Measurements from ENCODE around the gene GABRR1.
"Not testable (repeated sequence)": the region's sequence is repeated elsewhere in the genome, so short reads cannot be mapped to it uniquely, and the experiment has no call there.

GABRR1 gene

DNA sequence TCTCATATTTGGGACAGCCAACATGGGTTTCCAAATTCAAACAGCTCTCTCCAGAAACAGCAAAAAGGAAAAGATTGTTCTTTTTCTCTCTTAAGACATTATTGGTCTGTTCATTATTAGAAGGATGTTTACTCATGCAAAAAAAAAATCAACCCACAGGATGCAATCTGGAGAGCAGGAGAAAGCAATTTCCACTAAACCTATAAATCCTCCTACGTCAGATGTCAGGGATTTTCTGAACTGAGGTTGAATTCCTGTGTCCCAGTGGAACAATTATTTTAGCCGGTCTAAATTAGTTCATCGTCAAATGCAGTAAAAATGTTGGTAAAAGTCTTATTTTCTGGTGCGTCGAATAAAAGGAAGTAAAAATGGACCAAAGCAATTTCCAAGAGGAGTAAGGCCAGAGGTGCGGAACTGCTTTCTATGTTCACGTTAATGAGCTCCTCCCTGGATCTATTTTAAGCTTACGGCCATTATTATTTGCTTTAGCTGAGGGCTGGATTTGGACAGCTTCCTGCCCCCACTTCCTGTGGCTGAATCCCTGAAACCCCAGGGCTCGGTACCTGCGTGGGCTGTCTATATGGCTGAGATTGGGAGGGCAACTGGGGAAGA, at the start of gene GABRR1:
GABRR1 (minus strand) TSS at position 60 of the 612 bp plus-strand sequence; CDS start at position 24, 36 bp downstream.
- no peak for DNase-seq (ENCODE audit: low read depth in 2 of 2)

DNA sequence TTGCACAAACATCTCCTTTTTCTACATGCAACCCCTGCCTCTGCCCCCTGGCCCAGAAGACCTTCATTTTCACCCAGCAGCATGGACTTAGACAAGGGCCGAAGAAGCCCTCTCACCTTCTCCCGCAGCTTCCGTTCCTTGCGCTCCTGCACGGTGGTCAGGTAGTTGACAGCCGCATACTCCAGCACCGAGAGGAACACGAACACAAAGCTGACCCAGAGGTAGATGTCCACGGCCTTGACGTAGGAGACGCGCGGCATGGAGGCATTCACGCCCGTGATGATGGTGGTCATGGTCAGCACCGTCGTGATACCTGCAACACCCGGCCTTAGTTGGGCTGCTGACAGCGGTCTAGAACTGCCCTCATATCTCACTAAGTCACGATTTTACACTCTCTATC, 47.1 kb upstream of the GABRR1 start:
- no peak for DNase-seq (ENCODE audit: low read depth in 2 of 2)

DNA sequence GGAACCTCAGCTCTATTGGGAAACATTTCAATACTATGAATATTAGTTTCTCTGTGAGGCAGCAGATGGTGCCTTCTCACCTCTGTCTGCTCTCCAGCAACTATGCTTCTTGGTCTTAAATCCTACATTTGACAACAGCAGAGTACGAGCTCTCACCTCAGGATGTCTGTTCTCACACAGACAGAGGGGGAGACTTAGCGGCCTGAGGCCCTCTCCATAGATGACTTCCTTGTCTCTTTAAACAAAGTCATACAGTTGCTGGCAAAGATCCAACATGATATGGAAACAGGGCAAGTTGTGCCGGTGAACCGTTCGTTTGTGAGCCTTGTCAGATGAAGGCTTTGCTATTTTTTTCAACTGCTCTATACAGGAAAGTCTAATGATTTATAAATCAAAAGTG, 43.7 kb upstream of the GABRR1 start:
- no peak for DNase-seq (ENCODE audit: low read depth in 2 of 2)

DNA sequence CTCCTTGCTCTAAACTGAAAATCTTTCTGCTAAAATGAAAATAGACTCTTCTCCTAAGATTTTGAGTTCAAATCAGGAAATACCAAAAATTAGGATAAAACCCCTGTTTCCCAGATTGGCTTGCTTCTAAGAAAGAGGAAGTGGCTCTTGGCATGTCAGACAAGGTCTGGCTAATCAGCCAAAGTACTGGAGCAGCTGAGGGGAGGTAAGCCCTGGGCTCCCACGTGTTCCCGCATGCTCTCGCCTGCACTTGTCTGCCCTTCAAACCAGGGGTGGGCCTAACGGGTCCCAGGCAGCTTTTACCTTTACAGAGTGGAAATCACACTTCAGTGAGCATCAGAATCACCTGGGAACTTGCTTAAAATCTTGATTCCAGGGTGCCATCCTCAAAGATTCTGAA, 43.2 kb upstream of the GABRR1 start:
- DNase-seq (ENCODE audit: low read depth in 2 of 2), result no peak

DNA sequence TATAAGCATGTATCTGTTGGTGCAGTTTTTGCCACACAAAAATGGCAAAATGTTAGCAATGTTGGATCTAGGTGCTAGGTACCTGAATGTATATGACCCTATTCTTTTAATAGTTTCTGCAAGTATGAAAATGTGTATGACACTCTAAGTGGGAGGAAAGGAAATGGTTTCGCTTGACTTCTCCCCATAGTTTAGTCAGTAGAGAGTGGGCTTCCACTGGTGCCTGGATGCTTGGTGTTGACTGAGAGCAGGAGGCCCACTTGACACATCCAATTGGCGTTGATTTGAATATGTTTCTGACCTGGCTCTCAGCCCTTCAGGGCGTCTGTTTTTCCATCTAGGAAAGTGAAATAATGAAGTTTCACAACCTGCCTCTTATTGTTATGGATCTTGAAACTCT, 41.8 kb upstream of the GABRR1 start:
- no peak for DNase-seq (ENCODE audit: low read depth in 2 of 2)

DNA sequence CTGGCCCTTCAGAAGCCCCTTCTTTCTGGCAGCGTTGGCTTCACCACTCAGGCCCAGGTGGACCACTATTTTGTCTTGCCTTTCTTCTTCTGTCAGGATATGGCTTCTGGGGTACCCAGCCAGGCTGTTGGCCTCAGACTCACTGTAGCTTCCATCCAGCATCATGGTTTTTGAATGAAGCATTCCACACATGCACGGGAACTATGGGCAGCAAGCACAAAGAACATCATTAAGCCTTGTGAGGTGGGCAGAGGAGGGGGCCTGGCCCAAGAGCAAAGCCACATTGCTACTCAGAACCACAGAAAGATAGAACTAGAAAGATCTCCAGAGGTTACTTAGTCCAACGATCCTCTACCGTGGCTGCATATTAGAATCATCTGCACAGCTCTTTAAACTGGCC, 40.6 kb upstream of the GABRR1 start:
- no peak for DNase-seq (ENCODE audit: low read depth in 2 of 2)

DNA sequence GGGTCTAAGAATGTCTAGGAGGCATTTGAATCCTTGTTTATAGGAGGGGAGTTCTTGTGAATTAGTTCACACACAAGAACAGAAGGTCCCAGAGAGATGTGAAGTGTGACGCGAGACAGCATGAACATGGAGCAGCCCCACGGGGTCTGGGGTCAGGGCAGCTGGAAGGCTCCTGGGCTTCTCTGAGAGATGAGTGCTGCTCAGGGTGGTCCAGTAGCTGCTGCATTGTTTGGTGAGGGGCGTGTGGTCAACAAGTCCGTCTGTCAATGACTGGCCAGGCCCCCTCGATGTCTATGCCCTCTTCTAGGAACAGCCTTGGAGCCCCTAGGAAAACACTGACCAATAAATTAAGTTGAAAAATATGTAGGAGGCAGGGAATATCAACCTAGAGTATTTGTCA, 40.2 kb upstream of the GABRR1 start:
- no peak for DNase-seq (ENCODE audit: low read depth in 2 of 2)

DNA sequence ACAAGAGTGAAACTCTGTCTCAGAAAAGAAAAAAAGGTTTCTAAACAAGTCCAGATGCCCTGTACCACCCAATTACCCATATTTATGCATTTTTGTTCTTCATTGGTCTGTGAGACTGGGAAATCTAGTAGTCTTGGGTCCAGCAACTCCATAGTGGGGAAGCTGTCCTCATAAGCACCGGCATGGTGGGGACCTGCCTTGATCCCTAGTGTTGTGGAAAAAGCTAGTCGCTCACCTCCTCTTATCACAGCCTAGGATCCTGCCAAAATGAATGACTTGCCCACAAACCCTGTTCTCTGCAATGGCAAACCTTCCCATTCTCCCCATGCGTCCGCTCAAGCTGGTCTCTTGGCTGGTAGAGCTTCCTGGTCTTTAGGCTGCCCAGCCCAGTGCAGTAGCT, 38.3 kb upstream of the GABRR1 start:
- no peak for DNase-seq (ENCODE audit: low read depth in 2 of 2)

DNA sequence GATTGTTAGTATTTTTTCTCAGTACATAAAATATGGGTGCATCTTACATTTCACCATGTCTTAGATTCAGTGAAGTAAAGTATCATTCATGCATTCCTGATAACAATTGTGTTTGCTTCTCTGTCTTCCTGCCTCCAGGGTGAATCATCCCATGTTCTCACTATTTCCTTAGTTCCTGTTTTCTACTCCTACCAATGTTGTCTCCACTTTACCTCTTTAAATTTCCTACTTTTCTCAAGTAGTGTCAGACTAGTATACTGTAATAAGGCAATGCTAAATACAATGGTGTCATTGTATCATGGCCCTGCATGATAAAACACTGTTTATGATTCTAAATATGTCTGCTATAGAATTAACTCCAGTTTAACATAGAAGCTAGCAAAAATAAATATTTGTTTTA, 37.4 kb upstream of the GABRR1 start:
- DNase-seq (ENCODE audit: low read depth in 2 of 2), result no peak

DNA sequence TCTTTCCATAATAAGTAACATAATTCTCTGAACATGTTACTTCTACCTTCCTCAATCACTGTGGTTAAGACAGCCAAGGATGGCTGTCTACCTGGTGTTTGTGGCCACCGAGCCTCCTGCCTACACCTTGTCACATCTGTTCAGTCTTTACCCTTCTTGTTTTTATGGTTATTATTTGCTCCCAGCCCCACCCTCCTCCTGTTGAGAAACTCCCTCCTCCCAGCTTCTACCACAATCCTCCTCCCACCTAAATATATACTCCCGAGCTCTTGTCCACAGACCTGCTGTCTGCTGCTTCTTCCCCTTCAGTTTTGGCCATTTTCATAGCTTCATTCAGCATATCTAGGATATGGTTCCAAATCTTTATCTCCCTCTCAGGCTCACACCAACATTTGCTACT, 35.7 kb upstream of the GABRR1 start:
- DNase-seq (ENCODE audit: low read depth in 2 of 2), result no peak

DNA sequence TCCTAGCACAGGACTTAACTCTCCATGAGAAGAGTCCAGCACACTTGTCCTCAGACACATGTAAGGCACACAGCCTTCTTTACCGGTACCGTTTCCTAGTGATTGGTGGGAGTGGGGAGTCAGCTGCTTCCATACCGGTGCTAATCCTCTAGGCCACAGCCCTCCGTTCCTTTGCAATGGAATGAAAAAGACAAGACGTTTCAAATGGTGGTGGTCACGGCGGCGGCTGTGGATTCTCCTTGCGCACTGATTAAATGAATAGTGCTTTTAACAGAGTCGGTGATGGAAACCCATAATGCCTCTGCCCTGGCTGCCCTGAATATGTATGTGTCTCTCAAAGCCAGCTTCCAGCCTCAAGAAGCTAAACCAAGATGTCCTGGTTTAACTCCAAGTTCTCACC, 34.8 kb upstream of the GABRR1 start:
- DNase-seq (ENCODE audit: low read depth in 2 of 2), result no peak

DNA sequence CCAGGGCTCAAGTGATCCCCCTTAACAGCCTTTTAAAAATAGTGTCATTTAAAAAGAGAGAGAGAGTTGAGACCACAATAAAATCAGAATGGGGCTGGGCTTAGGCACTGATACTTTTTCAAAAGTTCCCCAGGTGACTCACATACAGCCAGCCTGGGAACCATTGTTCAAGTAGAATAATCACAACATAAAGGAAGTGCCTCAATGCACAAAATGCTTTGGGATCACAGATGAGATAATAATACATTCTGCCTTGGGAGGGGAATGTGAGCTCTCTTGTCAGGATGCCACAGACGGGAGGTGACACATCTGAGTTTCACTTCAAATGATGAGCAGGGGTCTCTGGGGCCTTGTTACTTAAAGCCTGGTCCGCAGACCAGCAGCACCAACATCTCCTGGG, 34.0 kb upstream of the GABRR1 start:
- no peak for DNase-seq (ENCODE audit: low read depth in 2 of 2)

DNA sequence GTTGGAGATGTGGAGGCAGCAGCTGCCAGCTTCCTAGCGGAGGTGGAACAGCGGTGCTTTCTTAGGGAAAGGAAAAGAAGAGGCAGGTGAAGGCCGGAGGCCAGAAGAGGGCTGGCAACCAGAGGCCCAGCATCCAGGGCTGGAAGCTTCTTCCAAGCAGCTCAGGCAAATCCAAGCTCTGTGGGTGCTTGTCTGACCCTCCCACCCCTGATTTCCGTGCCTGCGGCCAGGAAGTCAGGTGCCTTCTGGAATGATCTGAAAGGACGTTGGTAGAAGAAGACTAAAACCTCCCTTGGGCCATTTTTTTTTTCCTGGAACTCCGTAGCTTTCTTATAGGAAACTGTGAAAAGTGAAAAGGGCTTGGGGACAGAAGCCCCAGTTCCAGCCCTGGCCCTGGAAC, 33.1 kb upstream of the GABRR1 start:
- no peak for DNase-seq (ENCODE audit: low read depth in 2 of 2)

DNA sequence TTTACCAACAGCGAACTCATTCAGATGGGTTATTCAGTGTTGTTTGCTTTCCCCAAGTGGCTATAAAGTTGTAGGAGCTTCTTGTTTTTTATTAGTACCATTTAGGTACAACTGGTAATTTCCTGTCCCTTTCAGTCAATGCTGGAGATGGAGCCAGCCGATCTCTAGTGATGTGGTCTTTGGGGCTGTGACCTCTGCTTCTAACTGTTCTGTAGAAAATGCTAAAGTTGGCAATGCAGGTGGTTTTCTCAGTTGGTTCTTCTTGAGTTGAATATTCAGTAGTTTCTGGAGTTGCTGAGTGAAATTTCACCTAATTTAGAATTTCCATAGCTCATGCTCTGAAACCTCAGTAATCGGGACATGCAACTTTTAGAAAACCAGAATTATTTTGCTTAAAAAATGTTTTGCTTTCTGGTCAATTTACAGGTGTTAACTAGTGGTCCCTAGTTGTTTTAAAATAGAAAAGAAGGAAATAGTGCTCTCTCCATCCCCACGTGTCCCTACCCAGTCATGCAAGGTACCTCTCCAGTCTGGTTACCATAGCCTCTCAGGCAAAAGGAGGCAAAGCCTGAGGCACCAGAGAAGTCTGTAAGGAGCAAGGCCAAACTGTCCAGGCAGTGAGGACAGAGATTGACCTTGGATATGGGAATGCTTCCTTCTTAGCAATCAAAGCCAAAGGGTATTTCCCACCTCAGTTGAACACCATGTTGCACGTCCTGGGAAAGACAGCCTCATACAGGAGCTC, 27.3 kb upstream of the GABRR1 start:
- DNase-seq (ENCODE audit: low read depth in 2 of 2), result no peak

DNA sequence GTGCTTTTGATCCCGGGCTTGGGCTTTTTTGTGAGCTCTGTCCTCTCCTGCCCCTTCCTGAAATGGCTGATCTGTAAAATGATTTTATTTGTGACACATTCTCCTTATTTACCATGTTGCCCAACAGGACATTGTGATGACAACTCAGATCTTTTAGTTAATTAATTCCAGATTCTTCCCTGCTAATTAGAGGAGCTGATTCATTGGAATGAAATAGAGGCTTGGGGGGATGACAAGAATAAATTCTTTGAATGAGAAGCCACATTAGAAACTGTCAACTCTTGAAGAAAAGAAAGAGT, 26.1 kb upstream of the GABRR1 start:
- DNase-seq (ENCODE audit: low read depth in 2 of 2), result no peak

DNA sequence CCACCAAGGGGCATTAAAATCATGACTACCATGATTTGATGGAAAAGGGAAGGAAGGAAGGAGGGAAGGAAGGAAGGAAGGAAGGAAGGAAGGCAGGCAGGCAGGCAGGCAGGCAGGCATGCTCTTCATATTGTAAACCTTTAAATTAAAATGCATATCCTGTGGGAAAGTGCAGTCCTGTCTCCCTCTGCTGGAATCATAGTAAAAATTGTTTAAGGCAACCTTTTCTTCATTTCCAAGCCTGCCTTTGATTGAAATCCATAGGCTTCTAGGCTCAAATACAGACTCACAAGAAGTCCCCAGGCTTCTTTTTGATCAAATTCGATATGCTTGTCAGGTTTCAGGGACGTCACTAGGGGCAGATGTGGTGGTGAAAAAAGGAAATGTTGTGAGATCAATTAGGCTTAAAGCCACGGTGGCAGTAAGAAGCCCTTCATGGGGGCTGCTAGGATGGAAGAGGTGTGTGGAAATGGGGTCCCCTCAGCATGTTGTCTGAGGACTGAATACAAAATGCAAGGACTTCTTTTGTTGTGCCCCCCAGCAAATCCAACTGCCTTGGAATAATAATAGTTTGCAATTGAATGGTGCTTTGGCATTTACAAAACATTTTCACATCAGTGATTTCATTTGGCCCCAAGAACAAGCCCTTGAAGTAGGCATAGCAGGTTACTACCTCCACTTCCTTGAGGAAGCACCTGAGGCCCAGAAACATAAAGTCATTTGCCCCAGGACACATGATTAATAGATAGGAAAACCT, 25.6 kb upstream of the GABRR1 start:
- DNase-seq (ENCODE audit: low read depth in 2 of 2), result no peak

DNA sequence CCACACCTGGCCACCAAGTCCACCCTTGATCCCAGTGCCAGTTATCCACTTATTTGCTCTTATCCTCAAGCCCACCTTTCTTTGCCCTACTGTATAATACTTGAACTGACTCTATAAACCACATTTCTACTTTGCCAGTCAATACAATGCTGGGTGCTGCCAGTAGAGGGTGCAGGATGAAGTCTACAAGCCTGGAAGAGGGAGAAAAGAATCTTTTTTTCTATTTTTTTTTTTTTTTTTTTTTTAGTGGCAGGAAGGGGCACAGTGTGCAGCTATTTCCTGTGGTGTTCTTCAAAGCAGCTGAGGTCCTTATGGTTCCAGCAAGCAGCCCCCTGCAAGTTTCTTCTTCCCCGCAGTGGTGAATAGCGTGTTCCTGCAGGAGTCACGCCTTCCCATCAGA, 22.2 kb upstream of the GABRR1 start:
- no peak for DNase-seq (ENCODE audit: low read depth in 2 of 2)

DNA sequence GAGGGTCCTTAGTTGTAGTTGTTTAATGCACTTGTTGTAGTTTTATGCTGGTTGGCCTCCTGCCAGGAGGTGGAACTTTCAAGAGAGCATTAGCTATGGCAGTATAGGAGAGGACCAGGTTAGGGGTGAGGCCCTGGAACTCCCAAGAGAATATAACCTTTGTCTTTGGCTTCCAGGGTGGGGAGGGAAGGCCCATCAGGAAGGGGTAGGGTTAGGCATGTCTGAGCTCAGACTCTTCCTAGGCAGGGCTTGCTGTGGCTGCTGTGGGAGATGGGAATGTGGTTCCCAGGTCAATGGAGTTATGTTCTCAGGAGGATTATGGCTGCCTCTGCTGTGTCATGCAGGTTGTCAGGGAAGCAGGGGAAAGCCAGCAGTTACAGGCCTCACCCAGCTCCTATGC, 20.0 kb upstream of the GABRR1 start:
- no peak for DNase-seq (ENCODE audit: low read depth in 2 of 2)

DNA sequence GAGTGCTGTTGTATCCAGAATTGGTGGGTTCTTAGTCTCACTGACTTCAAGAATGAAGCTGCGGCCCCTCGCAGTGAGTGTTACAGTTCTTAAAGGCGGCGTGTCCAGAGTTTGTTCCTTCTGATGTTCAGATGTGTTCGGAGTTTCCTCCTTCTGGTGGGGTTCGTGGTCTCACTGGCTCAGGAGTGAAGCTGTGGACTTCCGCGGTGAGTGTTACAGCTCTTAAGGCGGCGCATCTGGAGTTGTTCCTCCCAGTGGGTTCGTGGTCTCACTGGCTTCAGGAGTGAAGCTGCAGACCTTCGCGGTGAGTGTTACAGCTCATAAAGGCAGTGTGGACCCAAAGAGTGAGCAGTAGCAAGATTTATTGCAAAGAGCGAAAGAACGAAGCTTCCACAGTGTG, 16.4 kb upstream of the GABRR1 start:
- not testable (repeated sequence) for DNase-seq (ENCODE audit: low read depth in 2 of 2)

DNA sequence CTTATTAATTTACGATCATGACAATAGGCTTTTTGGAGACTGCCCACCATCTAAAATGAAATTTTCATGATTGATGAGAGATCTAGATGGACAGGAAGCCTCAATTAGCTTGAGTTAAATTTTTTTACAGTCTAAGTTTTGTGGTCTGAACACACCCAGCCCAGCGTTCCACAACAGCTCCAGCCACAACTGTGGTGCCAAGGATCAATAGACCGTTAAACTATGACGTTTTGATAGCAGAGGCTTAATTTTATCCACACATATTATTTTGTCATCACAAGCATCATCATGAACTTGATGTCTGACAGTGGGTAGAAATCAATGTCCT, 5.5 kb upstream of the GABRR1 start:
- DNase-seq (ENCODE audit: low read depth in 2 of 2), result no peak

DNA sequence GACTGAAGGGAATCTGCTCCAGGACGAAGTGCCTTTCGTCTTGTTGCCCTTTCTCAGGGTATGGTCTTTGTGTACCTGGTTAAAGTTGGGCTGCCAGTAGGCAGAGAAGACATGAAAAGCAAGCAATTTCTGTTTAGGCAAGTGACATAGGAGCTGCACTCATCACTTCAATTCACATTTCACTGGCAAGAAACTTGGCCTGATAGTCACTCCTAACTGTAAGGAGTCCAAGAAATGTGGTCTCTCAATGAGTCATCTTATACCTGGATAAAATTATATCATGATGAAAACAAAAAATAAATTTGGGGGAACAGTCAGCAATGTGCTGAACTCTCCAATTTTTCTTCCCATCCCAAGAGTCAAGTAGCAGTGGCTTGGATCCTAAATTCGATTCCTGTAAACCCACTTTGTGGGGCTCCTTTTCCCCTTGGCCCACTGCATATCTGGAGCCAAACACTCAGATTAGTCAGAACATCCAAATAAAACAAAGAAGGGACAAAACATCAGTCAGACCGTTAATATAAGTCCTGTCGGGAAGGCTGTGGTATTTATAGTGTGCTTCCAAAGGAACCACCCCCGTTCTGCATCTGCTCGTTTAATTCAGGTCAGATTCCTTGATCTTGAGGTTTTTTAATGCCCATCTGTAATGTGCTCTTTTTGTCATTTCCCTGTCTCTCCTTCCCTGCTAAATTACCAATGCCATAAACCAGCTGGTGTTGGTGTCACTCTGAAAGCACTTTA, 5.0 kb upstream of the GABRR1 start:
- no peak for DNase-seq (ENCODE audit: low read depth in 2 of 2)

DNA sequence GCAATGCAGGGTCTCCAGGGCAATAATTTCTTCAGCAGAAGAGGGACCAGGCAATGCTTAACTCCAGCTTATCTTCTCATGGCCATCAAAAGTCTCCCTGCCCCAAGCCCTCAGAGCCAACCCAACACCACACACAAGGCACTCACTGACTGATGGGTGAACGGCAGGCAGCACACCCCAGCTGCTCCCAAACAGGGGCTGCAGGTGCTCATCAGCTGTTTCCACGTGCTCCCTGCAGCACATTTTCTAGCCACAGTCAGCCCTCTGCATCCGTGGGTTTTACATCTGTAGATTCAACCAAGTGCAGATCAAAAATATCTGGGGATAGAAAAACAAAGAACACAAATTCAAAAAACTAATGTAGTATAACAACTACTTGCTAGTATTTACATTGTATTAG, 4.0 kb upstream of the GABRR1 start:
- DNase-seq (ENCODE audit: low read depth in 2 of 2), result no peak

DNA sequence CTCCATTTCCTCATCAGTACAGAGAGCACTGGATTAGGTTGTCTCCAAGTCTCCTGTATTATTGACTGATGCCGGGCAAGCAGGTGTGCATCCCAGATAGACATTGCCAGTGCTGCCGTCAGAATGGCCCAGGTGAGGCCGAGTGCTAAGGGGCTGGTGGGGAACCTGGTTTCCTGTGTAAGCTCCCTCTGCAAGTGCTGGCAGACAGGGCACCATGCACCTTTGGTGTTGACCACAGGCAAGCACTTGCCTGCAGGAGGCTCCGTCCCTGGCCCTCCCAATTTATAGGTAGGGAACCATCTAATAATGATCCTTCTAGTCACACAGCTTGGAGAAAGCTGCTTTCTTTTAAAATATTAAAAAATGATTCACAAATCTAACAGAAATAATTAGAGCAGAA, 747 bp downstream of the GABRR1 start:
- no peak for DNase-seq (ENCODE audit: low read depth in 2 of 2)
